MCF 10A (cell line): ENCODE measurements around the gene JMJD7. TPM values are rescaled to one million over a fixed set of nuclear protein-coding genes. Genes with fewer than 3 reads are reported as not detected.

Source experiments
- BruUV-seq: library from RNA; stranded (reverse); fragments of 400-500 nt; replicated peaks from 2 replicates; lab custom pipeline; 2021; lab: Mats Ljungman, UMichigan
- CTCF ChIA-PET: fragments of 300-600 bp; sonication (Branson Sonifier 250); formaldehyde crosslinking; extraction: SDS; loops from one replicate; lab custom pipeline; 2021; ENCODE audit warnings: antibody characterized with exemption, inconsistent platforms; lab: Yijun Ruan, JAX
- POLR2A ChIA-PET: fragments of 300-600, 350-650 bp; sonication (Branson Sonifier 250); formaldehyde crosslinking; extraction: SDS; loops from one replicate; lab custom pipeline; 2020; ENCODE audit warnings: antibody characterized with exemption, inconsistent platforms; lab: Yijun Ruan, JAX
- DNase-seq: peaks from one replicate; pipeline ENCODE4 v3.0.0-alpha.2; 2018; ENCODE audit not compliant: unreplicated experiment
- H3K27ac Mint-ChIP-seq: one replicate; pipeline ENCODE4 v1.8.0; 2022; ENCODE audit warnings: mild to moderate bottlenecking, low read depth, mixed read lengths; ENCODE audit not compliant: unreplicated experiment
- H3K27me3 Mint-ChIP-seq: one replicate; pipeline ENCODE4 v1.8.0; 2022; ENCODE audit warnings: mixed read lengths; ENCODE audit not compliant: insufficient read depth, unreplicated experiment
- H3K36me3 Mint-ChIP-seq: one replicate; pipeline ENCODE4 v1.8.0; 2022; ENCODE audit warnings: mild to moderate bottlenecking, moderate library complexity, mixed read lengths; ENCODE audit not compliant: insufficient read depth, unreplicated experiment
- H3K4me1 Mint-ChIP-seq: one replicate; pipeline ENCODE4 v1.8.0; 2022; ENCODE audit warnings: mixed read lengths; ENCODE audit not compliant: insufficient read depth, unreplicated experiment
- H3K4me3 Mint-ChIP-seq: one replicate; pipeline ENCODE4 v1.8.0; 2022; ENCODE audit warnings: mild to moderate bottlenecking, moderate library complexity, mixed read lengths; ENCODE audit not compliant: unreplicated experiment
- H3K9me3 Mint-ChIP-seq: one replicate; pipeline ENCODE4 v1.8.0; 2022; ENCODE audit warnings: mixed read lengths; ENCODE audit not compliant: unreplicated experiment
- CTCF ChIP-seq: fragments of 200-600 bp; IDR thresholded peaks from one replicate; pipeline ENCODE4 v1.8.0; 2022; ENCODE audit warnings: antibody characterized with exemption, mild to moderate bottlenecking; ENCODE audit not compliant: unreplicated experiment
- intact Hi-C: fragments of 100-400 bp; cut with micrococcal nuclease; formaldehyde crosslinking; loops from 2 replicates; pipeline ENCODE4 v1.14.1; 2022
- total RNA-seq: library from RNA; stranded (reverse); gene quantifications from 2 replicates; pipeline ENCODE4 v1.2.3, GENCODE V29; 2022

The JMJD7 gene
- total RNA-seq, 1 experiment from 2014 or later: 9.2 TPM

GRCh38 chr15:41876689-41877088 lies 48.8 kb downstream of the JMJD7 start:
- ChIA-PET POLR2A (no interaction called here), CTCF (interaction anchor here (0.7 to 1.0 kb wide), 2 partner anchors 12 to 28 kb away, joined by 3 read pairs; no protein-coding TSS in a partner anchor)
- intact Hi-C loops: no loop called here

GRCh38 chr15:41877631-41878354 lies 49.9 kb downstream of the JMJD7 start:
- ChIA-PET POLR2A (no interaction called here), CTCF (interaction anchor here (0.5 kb wide), 1 partner anchor 197 kb away, joined by 3 read pairs; no protein-coding TSS in a partner anchor)
- TF ChIP-seq CTCF: no peak
- Mint-ChIP-seq H3K4me1 (peaks cover 2% of the 10 kb centered on the region), H3K4me3 (no peak overlapping the region), H3K9me3 (no peaks in the 10 kb centered on the region), H3K27me3 (no peaks in the 10 kb centered on the region), H3K36me3 (no peaks in the 10 kb centered on the region), H3K27ac (no peak overlapping the region)
- no TSS peak for BruUV-seq
- intact Hi-C loops: no loop called here
- DNase-seq: no peak

More at GRCh38 chr15:41876689-41877088, 48.8 kb downstream of the JMJD7 start:
- H3K9me3 Mint-ChIP-seq: no peaks in the 10 kb centered on the region
- DNase-seq: no peak
- no peaks in the 10 kb centered on the region for H3K36me3 Mint-ChIP-seq
- TF ChIP-seq CTCF: no peak
- no peak overlapping the region for H3K4me3 Mint-ChIP-seq
- H3K27me3 Mint-ChIP-seq: no peaks in the 10 kb centered on the region
- no peak overlapping the region for H3K27ac Mint-ChIP-seq
- H3K4me1 Mint-ChIP-seq: peaks cover 9% of the 10 kb centered on the region
- BruUV-seq: no TSS peak

GRCh38 chr15:41878355-41878699 lies 50.4 kb downstream of the JMJD7 start:
- H3K27me3 Mint-ChIP-seq: no peaks in the 10 kb centered on the region
- no peaks in the 10 kb centered on the region for H3K36me3 Mint-ChIP-seq
- ChIA-PET CTCF (no interaction called here), POLR2A (no interaction called here)
- no peaks in the 10 kb centered on the region for H3K4me1 Mint-ChIP-seq
- H3K4me3 Mint-ChIP-seq: no peak overlapping the region
- TF ChIP-seq CTCF: no peak
- no TSS peak for BruUV-seq
- H3K9me3 Mint-ChIP-seq: no peaks in the 10 kb centered on the region
- intact Hi-C loops: no loop called here
- no peak overlapping the region for H3K27ac Mint-ChIP-seq
- DNase-seq: no peak

GRCh38 chr15:41879321-41879845 lies 51.5 kb downstream of the JMJD7 start:
- intact Hi-C loops: no loop called here
- no peak for DNase-seq
- Mint-ChIP-seq H3K4me1 (no peaks in the 10 kb centered on the region), H3K27ac (no peak overlapping the region), H3K9me3 (no peaks in the 10 kb centered on the region), H3K36me3 (no peaks in the 10 kb centered on the region), H3K27me3 (no peaks in the 10 kb centered on the region), H3K4me3 (no peak overlapping the region)
- no peak for TF ChIP-seq CTCF
- CTCF ChIA-PET: no interaction called here
- POLR2A ChIA-PET: no interaction called here
- no TSS peak for BruUV-seq
